T-helper 2 cell (primary cell): Measurements from ENCODE around the gene CMTM5.
A peak's percentile ranks its signal among the peaks of the same experiment; 100 is the strongest.

ENCODE experiments used
- DNase-seq, 5 experiments: peaks; one replicate each; pipeline versions ENCODE4 v3.0.0 to v3.0.0-alpha.2; 2012 to 2022
- total RNA-seq, 2 donors: gene quantifications; one replicate each; lab custom pipeline; 2026; lab: John Stamatoyannopoulos, UW

The CMTM5 gene
- total RNA-seq: 0 reads per million in 2 donors

GRCh38 chr14:23376482-23377197 is at the start of gene CMTM5:
TSS of gene CMTM5 (plus strand) at chr14:23377046. CDS start at chr14:23377252, 206 bp downstream.
- DNase-seq: no peak

DNA sequence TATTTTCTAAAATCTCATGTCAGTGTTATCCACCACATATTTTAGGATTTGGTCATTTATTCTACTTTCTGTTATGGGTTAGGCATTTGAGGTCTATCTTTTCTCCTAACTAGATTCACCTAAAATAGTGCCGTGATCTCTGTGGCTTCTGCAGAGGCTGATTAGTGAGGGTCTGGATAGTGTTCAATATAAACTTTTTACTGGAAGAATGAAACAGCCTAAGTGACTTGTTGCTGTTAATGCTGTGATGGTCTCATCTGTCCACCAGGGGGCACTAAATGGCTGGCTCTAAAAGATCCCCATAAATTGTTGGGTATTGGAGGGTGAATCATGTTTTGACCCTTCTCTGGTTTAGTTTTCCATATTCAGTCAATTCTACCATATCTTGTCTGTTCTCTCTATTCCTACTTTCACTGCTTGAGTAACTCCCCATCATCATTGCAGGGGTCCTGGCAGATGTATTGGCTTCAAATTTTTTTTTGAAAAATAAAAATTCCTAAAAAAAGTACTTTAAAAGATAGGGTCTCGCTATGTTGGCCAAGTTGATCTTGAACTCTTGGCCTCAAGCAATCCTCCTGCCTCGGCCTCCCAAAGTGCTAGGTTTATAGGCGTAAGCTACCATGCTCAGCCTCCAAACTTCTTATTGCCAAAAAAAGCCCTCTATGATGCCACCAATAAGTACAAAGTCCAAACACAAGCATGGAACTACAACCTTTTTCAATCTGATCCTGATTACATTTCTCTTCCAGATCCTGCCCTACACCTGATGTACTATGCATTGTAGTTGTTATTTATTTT is 48.7 kb upstream of the CMTM5 start:
- DNase-seq: peak in 4 of 5 experiments; percentile 38 to 66 (median 48)

DNA sequence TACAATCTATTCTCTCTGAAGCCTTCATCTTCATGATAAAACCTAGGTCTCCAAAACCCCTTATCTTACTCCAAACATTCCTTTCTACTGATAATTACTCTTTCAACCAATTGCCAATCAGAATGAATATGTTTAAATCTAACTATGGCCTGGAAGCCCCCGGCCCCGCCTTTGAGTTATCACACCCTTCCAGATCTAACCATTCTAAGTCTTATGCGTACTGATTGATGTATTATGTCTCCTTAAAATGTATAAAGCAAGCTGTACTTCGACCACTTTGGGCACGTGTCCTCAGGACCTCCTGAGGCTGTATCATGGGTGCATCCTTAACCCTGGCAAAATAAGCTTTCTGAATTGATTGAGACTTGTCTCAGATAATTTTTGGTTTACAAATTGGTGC is 41.2 kb upstream of the CMTM5 start:
- DNase-seq: no peak

DNA sequence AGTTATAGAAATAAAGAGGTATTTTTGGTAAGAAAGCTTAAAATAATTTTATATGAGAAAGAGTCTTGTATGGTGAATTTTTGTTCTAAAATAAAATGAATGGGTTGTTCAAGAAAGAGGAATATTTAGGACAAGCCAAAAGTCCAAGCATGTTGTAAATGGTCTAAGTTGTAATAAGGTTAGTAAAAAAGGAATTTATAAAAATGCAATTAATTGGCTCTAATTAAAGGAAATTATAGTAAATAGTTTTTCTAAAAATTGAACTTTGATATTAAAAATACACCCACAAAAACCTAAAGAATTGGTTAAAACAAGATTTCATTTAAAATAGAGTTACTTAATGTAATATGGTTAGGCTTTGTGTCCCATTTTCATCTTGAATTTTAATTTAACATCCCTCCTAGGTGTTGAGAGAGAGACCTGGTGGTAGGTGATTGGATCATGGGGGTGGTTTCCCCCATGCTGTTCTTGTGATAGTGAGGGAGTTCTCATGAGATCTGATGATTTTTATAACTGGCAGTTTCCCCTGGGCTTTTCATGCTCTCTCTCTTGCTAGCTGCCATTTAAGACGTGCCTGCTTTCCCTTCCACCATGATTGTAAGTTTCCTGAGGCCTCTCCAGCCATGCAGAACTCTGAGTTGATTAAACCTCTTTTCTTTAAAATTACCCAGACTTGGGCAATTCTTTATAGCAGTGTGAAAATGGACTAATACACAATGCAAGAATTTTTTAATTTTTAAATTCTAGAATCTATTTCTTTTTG is 37.2 kb upstream of the CMTM5 start:
- DNase-seq: no peak

- no peak for DNase-seq
Measured at GRCh38 chr14:23344481-23344880, 32.4 kb upstream of the CMTM5 start.

- DNase-seq: no peak
Measured at GRCh38 chr14:23345987-23346692, 30.7 kb upstream of the CMTM5 start.

- DNase-seq: no peak
Measured at GRCh38 chr14:23346693-23347405, 30.0 kb upstream of the CMTM5 start.

DNA sequence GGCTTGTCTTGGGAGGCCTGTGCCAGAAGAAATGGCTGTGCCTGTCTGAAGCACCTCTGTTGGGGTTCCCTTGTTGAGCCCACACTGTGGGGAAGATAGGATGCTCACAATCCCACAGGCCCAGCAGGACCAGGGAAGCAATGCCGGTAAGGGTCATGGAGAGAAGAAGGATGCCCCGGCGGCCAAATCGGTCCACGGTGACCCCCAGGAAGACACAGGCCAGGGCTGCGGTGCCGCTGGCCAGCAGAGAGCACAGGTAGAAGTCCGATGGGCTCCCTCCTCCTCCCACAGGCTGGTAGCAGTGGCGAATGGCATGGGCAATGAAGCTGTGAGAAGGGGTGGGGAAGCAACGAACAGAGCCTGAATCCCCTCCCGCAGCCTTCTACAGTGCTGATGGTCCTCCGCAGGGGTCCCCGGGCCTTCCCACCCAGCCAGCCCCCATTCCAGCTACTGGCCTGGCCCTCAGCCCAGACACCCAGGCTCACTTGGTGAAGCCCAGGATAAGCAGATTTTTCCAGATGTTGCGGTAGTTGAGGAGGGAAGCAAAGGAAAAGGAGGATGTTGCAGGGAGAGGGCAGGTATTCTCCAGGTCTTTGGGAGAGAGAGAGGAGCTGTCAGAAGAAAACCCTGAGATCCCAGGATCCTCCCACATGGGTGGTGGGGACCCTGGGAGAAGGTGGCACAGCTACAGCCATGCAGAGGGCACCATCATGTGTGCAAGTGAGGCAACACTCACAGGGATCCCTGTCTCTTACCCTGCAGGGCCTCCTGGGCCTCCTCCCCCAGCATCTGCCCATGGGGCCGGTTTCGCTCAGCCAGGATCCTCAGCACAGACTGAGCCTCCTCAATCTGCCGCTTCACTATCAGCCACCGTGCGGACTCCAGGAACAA is 29.2 kb upstream of the CMTM5 start:
- no peak for DNase-seq

- no peak for DNase-seq
Measured at GRCh38 chr14:23348297-23348655, 28.6 kb upstream of the CMTM5 start.

- DNase-seq: no peak
Measured at GRCh38 chr14:23349156-23349845, 27.5 kb upstream of the CMTM5 start.

DNA sequence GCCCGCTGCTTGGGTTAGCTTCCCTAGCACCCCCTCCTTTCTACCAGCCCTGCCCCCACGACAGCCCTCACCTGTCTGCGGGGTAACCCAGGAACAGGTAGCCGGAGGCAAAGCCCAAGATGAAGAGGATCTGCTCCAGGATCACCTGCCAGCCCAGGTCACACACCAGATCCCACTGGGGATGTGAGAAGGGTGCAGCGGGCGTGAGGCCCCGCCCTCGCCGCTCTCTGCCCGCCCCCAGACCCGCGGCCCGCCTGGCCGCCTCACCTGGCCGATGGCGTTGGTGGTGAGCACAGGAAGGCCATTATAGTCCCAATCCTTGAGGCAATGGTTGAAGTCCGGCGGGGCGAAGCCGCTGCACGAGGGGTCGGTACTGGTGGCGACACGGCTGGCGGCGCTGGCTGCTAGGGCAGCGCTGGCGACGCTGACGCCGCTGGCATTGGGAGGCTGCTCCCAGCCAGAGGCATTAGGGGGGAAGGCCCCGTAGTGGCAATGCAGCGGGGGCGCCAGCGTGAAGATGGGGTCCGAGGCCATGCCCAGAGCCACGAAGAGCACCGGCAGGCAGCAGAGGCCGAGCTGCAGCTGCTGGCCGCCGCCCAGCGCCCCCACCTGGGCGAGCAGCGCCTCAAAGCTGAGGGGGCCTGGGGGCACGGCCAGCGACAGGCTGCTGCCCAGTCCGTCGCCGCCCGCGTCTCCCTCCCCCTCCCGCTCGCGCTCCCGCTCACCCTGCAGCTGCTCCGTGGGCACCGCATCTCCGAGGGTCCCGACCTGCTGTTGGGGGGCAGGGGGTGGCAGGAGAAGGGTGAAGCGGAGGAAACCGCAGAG is 25.0 kb upstream of the CMTM5 start:
- DNase-seq: no peak

DNA sequence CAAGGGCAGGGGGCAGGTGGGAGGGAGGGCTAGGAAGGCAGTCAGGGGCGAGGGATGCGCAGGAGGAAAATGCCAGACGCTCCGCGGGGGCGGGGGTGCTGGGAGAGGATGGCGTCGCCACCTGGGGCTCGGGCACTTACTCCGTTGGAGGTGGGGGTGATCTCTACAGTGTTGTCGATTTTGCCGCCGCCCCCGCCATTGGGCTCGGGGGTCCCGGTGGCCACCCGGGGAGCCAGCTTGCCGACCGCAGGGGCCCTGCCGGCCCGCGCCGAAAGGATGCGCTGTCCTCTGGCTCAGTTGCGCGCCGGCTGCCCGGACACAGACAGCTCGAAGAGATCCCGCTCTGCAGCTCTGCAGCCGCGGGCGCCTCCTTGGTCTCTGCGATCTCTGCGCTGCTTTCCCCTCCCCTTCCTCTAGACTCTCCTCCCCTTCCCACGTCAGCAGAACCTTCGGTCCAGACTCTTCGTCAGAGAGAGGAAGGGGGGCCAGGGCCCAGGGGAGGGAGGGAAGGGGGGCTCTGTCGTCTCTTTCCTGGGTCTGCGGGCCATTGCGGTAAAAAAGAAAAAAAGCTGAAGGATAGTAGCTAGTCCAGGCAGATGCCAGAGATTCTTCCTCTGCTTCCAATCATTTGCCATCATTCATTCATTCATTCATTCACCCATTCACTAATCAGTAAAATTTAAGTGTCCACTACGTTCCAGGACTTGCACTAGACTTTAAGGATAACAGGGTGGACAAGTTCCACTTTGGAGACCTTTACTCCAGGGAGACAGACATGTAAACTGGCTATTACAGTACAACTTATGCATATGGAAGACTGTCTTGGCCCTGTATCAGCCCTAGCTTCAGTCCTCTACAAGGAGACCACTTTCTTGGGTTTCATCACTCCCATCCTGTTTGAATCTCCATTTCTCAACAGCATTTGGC is 24.1 kb upstream of the CMTM5 start, which contains the start of gene SLC22A17:
Gene SLC22A17, minus strand, starts transcription at position 382 of the 927 bp plus-strand sequence.
- DNase-seq: peak in 4 of 5 experiments; percentile 16 to 71 (median 38)

GRCh38 chr14:23353433-23353780 is 23.4 kb upstream of the CMTM5 start:
- no peak for DNase-seq

DNA sequence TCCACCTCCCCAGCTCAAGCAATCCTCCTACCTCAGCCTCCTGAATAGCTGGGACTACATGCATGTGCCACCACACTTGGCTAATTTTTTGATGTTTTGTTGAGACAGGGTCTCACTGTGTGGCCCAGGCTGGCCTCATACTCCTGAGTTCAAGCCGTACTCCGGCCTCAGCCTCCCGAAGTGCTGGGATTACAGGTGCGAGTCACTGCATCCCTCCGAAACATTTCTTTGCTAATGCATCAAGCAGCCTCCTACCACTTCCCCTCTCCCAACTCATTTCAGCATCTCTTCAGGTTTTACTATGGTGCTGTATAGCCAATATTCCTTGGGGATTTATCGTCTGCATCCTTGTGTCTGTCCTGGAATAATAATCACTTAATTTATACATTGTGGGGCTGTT is 21.9 kb upstream of the CMTM5 start:
- DNase-seq: no peak

DNA sequence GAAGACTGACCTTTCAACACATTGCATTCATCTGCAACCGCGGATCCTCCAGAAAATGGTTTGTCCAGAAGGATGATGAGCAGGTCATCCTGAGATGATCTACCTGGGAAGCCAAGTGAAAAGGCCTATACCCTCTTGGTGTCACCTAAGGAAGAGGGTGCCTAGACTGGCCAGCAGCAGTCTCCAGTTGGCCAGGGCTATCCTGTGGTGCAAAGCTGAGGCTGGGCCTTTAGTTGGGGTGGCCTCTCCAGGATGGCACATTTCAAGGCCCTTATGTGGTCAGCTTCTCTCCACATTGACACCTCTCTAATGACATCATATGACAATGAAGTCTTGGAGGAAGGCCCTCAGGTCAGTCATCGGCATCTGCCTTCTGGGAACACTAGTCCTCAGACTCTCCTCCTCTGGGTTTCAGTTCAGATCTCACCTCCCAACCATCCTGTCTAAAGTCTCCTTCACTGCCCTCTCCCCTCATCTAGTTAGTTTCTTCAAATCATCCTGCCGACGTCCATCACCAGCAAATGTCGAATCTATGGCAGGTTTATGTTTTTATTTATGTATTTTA is 20.9 kb upstream of the CMTM5 start:
- DNase-seq: no peak

DNA sequence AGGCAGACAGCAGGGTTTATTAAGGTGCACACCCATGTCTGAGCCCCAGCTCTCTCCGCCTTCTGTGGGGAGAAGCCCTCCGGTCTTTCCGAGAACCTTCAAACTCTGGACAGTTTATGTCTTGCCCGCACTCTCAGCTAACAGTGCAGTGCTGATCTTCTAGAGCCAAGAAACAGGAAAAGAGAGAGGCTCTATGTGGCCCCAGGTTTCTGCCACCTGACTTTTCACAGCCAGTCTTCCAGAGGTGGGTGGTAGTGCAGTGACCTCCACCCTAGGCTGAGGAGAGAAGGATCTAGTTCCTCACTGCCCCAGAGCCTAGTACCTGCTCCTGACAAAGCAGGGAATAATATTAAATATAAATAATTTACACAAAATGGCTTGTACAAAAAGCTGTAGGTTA is 20.2 kb upstream of the CMTM5 start:
- no peak for DNase-seq

DNA sequence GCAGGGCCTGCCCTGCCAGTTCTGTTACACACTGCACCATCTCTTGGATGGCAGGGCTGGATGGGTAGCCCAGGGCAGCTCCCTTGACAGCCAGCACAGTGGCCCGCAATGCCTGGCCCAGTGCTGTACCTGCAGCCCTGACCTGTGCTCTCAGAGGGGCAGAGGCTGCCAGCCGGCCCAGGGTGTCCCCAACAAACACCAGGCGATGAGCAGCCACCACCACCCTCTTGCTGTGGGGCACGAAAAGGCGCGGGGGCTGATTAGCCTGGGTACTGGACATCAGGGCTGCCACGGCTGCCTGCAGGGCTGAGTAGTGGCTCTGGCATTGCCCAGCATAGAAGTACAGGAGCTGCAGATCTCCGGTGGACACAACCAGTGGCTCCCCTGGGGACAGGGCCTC is 19.6 kb upstream of the CMTM5 start:
- no peak for DNase-seq

GRCh38 chr14:23358042-23358441 is 18.8 kb upstream of the CMTM5 start:
- no peak for DNase-seq
